T47D (cell line): ENCODE measurements around the gene TEX55.
A peak's percentile ranks its signal among the peaks of the same experiment; 100 is the strongest.
"Not testable (repeated sequence)": the region's sequence is repeated elsewhere in the genome, so short reads cannot be mapped to it uniquely, and the experiment has no call there.

Source experiments
- DNase-seq, 2 experiments: peaks; one replicate each; pipeline versions ENCODE4 v3.0.0 to v3.0.0-alpha.2; 2011 to 2012; ENCODE audit warnings: low read depth in 1 of 2, low spot score in 1 of 2
- JUND ChIP-seq: IDR thresholded peaks from 2 replicates; pipeline ENCODE4 v1.6.1; 2012; ENCODE audit warnings: low read depth
- in situ Hi-C: cut with HindIII; loops from 2 replicates; pipeline ENCODE4 v1.10.0; 2016; ENCODE audit warnings: low sequenced_read_pairs, low pct_unique_long_range_greater_than_20kb

TEX55 gene

DNA sequence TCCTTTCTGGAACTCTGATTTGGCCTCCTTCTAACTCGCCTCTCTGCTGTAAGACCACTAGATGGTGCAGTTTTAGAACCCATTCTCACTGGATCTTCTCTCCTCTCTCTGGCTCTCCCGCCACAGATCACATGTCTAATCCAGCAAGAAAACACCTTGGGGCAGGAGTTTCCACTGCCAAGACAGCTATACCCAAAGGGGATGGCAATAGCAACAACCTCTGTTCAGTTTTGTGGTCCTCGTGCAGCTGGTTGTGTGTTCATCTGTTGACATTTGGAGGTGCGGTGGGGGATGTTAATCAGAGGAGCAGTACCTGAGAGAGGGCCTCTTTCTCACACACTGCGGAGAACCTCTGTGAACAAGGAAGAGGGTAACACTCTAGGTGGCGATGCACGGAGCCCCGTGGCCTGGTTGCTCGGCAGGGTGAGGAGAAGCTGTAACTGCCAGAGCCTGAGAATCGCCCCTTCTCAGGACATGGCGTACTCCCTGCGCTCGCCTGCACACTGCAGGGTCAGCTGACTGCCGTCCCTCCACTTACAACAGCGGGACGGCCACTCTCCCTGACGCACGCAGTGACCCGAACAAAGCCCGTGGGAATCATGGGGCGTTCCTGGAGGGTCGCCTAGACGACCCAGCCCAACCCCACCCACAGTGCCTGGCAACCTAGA, at the start of gene TEX55:
Gene TEX55, plus strand, starts transcription at position 666 of the 668 bp plus-strand sequence. CDS start 25 bp downstream, outside the sequence.
- no peak for TF ChIP-seq JUND
- in situ Hi-C loops: no loop called here
- DNase-seq: peak; percentile 74 to 80

DNA sequence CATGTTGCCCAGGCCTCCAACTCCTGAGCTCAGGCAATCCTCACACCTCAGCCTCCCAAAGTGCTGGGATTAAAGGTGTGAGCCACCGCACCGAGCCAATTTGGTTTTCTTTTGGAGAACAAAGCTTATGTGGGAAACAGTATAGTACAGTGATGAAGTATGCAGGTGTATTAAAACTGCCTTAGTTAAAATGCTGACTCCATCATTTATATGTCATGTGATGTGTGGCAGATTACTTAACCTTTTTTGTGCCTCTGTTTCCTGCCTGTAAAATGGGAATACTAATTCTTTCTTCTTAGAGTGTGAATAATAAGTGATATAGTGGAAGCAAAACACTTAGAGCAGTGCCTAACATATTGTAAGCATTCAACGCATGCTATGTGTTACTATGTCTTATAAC, 48.0 kb upstream of the TEX55 start:
- TF ChIP-seq JUND: no peak
- in situ Hi-C loops: no loop called here
- DNase-seq: no peak

- in situ Hi-C loops: no loop called here
- TF ChIP-seq JUND: no peak
- DNase-seq: peak; percentile 16 to 62
Measured at GRCh38 chr3:119098619-119099222, 47.2 kb upstream of the TEX55 start.

DNA sequence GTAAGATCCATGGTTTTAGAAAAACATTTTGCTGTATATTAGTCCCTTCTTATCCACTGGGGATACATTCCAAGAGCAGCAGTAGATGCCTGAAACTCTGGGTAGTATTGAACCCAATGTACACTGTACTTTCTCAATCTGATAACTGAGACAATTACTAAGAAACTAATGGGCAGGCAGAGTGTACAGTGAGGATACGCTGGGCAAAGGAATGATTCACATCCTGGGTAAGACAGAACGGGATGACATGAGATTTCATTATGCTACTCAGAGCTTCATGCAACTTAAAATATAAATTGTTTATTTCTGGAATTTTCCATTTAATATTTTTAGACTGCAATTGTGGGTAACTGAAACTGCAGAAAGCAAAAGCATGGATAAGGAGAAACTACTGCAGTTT, 46.2 kb upstream of the TEX55 start:
- in situ Hi-C loops: no loop called here
- TF ChIP-seq JUND: no peak
- DNase-seq: no peak

- DNase-seq: no peak
- in situ Hi-C loops: no loop called here
- no peak for TF ChIP-seq JUND
Measured at GRCh38 chr3:119104031-119104430, 41.9 kb upstream of the TEX55 start.

- in situ Hi-C loops, DNase-seq: not testable (repeated sequence)
Measured at GRCh38 chr3:119118330-119118729, 27.6 kb upstream of the TEX55 start.

DNA sequence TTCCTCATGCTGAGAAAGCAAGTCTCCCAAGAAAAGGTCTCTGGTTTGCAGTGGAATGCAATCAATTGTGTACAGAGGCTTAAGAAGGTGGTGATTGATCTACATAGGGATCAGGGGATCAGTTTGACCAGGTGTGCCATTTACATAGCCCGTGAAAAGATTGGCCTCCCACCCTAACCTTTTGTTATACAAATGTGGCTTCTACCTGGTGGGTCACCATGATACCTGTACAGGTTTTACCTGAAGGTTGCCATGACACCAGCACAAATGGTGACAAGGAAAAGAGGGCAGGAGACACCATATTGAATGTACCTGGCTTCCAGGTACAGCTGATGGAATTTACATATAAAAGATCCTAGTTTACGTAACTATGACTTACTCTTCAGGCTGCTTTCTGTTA, 25.5 kb upstream of the TEX55 start:
- no peak for TF ChIP-seq JUND
- DNase-seq: no peak
- in situ Hi-C loops: no loop called here

DNA sequence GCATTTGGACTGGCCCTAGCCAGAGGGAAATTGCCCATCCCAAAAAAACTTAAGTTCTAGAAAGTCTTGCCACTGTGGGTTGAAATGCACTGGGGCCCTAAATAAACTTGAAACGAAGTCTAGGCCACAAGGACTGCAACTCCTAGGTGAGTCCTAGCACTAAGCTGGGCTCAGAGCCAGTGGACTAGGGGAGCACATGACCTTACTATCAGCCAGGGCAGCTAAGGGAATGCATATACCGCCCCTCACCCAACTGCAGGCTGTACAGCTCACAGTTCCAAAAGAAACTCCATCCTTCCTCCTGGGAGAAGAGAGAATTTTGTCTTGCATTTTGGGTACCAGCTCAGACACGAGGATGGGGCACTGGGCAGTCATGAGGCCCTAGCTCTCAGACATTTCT, 23.6 kb upstream of the TEX55 start:
- DNase-seq: no peak
- in situ Hi-C loops: no loop called here
- no peak for TF ChIP-seq JUND

GRCh38 chr3:119125342-119125741, 20.6 kb upstream of the TEX55 start:
- no peak for TF ChIP-seq JUND
- no peak for DNase-seq
- in situ Hi-C loops: no loop called here

DNA sequence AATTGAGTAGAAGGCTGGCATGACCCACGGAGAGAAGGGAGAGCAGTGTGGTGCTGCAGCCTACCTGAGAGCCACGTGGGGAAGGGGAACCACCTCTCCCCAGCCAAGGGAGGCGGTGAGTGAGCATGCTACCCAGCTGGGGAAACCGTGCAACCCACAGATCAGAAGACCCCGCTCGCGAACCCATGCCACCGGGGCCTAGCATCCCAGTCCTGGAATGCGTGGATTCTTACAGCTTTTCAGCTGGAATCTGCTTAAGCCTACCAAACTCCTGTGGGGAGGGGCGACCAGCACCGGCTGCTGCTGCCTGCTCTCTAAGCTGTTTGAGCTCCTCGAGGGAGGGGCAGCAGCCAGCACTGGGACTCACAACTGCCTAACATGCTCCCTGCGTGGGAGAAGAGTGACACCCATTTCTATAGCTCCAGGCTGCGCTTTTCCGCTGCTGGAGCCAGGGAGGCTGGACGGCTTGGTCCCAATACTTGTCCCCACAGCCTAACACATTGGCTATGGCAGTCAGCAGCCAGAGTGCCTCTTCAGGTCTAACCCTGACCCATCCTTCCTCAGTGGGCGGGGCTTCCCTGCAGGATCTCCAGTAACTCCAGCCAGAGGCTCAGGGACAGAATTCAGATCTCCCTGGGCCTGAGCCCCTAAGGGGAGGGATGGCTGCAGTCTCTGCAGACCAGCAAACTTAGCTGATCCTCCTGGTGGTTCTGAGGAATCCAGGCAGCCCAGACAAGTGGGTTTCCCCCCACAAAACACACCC, 20.0 kb upstream of the TEX55 start:
- DNase-seq: no peak
- TF ChIP-seq JUND: no peak
- in situ Hi-C loops: no loop called here

DNA sequence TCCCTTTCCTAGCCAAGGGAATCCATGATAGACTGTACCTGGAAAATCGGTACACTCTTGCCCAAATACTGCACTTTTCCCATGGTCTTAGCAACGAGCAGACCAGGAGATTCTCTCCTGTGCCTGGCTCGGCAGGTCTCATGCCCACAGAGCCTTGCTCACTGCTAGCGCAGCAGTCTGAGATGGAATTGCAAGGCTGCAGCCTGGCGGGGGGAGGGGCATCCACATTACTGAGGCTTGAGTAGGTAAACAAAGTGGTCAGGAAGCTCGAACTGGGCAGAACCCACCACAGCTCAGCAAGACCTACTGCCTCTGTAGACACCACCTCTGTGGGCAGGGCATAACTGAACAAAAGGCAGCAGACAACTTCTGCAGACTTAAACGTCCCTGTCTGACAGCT, 15.7 kb upstream of the TEX55 start:
- in situ Hi-C loops, DNase-seq: not testable (repeated sequence)

- in situ Hi-C loops, DNase-seq: not testable (repeated sequence)
Measured at GRCh38 chr3:119132291-119132690, 13.7 kb upstream of the TEX55 start.

GRCh38 chr3:119139360-119139759, 6.6 kb upstream of the TEX55 start:
- DNase-seq, in situ Hi-C loops: not testable (repeated sequence)
